T-helper 17 cell (primary cell): Measurements from ENCODE around the gene ASAP2. TPM values are rescaled to one million over a fixed set of nuclear protein-coding genes. Genes with fewer than 3 reads are reported as not detected.

Experiments used
- ATAC-seq: fragments of 150-1000 bp; cut with Tn5 transposase; 2 replicates; pipeline ENCODE4 v1.10.0; 2021; ENCODE audit warnings: mild to moderate bottlenecking, moderate library complexity
- DNase-seq, 3 donors: peaks; one replicate each; pipeline versions ENCODE4 v3.0.0 to v3.0.0-alpha.2; 2020 to 2021
- H3K9me3 ChIP-seq: one replicate; pipeline ENCODE4 v1.7.0; 2013; ENCODE audit warnings: low read length, mild to moderate bottlenecking; ENCODE audit not compliant: control insufficient read depth, poor library complexity, severe bottlenecking
- H3K27ac Mint-ChIP-seq: one replicate; pipeline ENCODE4 v1.8.0; 2022; ENCODE audit warnings: mild to moderate bottlenecking, moderate library complexity, mixed read lengths
- H3K27me3 Mint-ChIP-seq: one replicate; pipeline ENCODE4 v1.8.0; 2022; ENCODE audit warnings: mixed read lengths
- H3K36me3 Mint-ChIP-seq: one replicate; pipeline ENCODE4 v1.8.0; 2022; ENCODE audit warnings: low read depth, mixed read lengths
- H3K4me1 Mint-ChIP-seq: one replicate; pipeline ENCODE4 v1.8.0; 2022; ENCODE audit warnings: mild to moderate bottlenecking, mixed read lengths
- H3K4me3 Mint-ChIP-seq: one replicate; pipeline ENCODE4 v1.8.0; 2022; ENCODE audit warnings: mild to moderate bottlenecking, moderate library complexity, mixed read lengths
- total RNA-seq, 4 donors: library from RNA in 2 of 4; stranded (reverse) in 2 of 4; gene quantifications; one replicate each; pipeline ENCODE4 v1.2.3 and lab custom pipeline; 2022 to 2026

ASAP2 gene
- total RNA-seq, 2 donors from 2014 or later, result 0.75 to 14.8 TPM

- DNase-seq, result no peak
- Mint-ChIP-seq H3K36me3 (peaks cover 6% of the 10 kb centered on the region), H3K27me3 (no peaks in the 10 kb centered on the region), H3K4me1 (peaks cover 6% of the 10 kb centered on the region), H3K27ac (no peak overlapping the region), H3K4me3 (no peak overlapping the region)
- no peak for ATAC-seq
- H3K9me3 ChIP-seq, result no peaks in the 10 kb centered on the region
Observed at GRCh38 chr2:9441556-9441955, 234.9 kb downstream of the ASAP2 start.

GRCh38 chr2:9443526-9443925, 236.9 kb downstream of the ASAP2 start:
- no peak overlapping the region for H3K4me3 Mint-ChIP-seq
- H3K27me3 Mint-ChIP-seq, result no peaks in the 10 kb centered on the region
- no peaks in the 10 kb centered on the region for H3K9me3 ChIP-seq
- peaks cover 6% of the 10 kb centered on the region for H3K36me3 Mint-ChIP-seq
- no peak overlapping the region for H3K27ac Mint-ChIP-seq
- DNase-seq, result no peak
- peaks cover 6% of the 10 kb centered on the region for H3K4me1 Mint-ChIP-seq
- ATAC-seq, result no peak

GRCh38 chr2:9445089-9445488, 238.5 kb downstream of the ASAP2 start:
- no peaks in the 10 kb centered on the region for H3K9me3 ChIP-seq
- H3K4me1 Mint-ChIP-seq, result peaks cover 6% of the 10 kb centered on the region
- no peaks in the 10 kb centered on the region for H3K27me3 Mint-ChIP-seq
- H3K36me3 Mint-ChIP-seq, result peaks cover 10% of the 10 kb centered on the region
- no peak for DNase-seq
- H3K27ac Mint-ChIP-seq, result peak overlapping the region; percentile 24
- no peak for ATAC-seq
- peak overlapping the region; percentile 52 for H3K4me3 Mint-ChIP-seq

- H3K27me3 Mint-ChIP-seq, result no peaks in the 10 kb centered on the region
- DNase-seq (no peak), ATAC-seq (no peak)
- no peak overlapping the region for H3K27ac Mint-ChIP-seq
- no peaks in the 10 kb centered on the region for H3K4me1 Mint-ChIP-seq
- peaks cover 6% of the 10 kb centered on the region for H3K36me3 Mint-ChIP-seq
- H3K4me3 Mint-ChIP-seq, result no peak overlapping the region
- H3K9me3 ChIP-seq, result no peaks in the 10 kb centered on the region
Observed at GRCh38 chr2:9451231-9451630, 244.6 kb downstream of the ASAP2 start.

Other genes with a start within 250 kb of the ASAP2 start
- 1 to 10 TPM; 2.1 to 4.9 TPM for gene MBOAT2, start 203.1 kb upstream of the ASAP2 start, total RNA-seq
- gene ITGB1BP1, start 216.7 kb downstream of the ASAP2 start, total RNA-seq, result 10 to 100 TPM; 62.6 to 74.9 TPM
- gene CPSF3, start 216.8 kb downstream of the ASAP2 start, total RNA-seq, result 10 to 100 TPM; 18.1 to 19.0 TPM